Epithelial cell of esophagus (primary cell): ENCODE data around the gene CLRN2.
"Not testable (repeated sequence)": the region's sequence is repeated elsewhere in the genome, so short reads cannot be mapped to it uniquely, and the experiment has no call there.

Experiments
- DNase-seq: peaks from one replicate; pipeline ENCODE4 v3.0.0; 2010; ENCODE audit warnings: low read depth
- H3K4me3 ChIP-seq: 2 replicates; pipeline ENCODE4 v1.5.1; 2011; ENCODE audit warnings: mild to moderate bottlenecking, low read length, control low read depth
- CTCF ChIP-seq: IDR thresholded peaks from 2 replicates; pipeline ENCODE4 v1.5.1; 2011; ENCODE audit warnings: low read depth, mild to moderate bottlenecking, low read length, control low read depth, inconsistent platforms; ENCODE audit not compliant: insufficient read depth; ENCODE audit errors: missing control alignments

Gene CLRN2

DNA sequence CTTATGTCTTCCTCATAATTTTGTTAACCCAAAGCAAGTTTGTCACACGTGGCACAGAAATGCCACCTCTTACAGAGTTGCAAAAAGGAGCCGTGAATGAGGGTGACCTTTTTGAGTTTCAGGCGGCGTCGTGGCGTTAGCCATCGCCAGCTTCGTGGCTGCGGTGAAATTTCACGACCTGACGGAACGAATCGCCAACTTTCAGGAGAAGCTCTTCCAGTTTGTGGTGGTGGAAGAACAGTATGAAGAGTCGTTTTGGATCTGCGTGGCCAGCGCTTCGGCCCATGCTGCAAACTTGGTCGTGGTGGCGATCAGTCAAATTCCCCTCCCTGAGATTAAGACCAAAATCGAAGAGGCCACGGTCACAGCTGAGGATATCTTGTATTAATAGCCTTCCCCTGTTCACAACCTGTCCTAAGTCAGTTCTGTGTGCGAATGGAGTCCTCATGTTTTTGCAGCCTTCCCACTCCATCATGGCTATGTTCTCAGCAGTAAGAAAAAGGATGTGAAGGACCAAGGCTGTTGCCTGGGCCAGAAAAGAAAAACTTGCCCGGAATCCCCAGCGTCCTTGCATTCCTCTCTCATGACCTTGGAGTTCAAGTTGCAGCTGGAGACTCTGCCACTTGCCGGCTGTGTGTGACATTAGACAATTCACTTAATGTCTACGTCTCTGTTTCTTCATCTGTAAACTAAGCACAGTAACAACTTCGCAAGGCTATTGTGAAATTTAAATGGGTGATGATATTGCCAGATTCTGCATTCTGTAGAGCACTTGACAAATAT is 11.9 kb downstream of the CLRN2 start:
- TF ChIP-seq CTCF = no peak
- H3K4me3 ChIP-seq = no peak overlapping the region
- no peak for DNase-seq

GRCh38 chr4:17528551-17529165 is 13.7 kb downstream of the CLRN2 start:
- no peak overlapping the region for H3K4me3 ChIP-seq
- DNase-seq = no peak
- TF ChIP-seq CTCF = no peak

DNA sequence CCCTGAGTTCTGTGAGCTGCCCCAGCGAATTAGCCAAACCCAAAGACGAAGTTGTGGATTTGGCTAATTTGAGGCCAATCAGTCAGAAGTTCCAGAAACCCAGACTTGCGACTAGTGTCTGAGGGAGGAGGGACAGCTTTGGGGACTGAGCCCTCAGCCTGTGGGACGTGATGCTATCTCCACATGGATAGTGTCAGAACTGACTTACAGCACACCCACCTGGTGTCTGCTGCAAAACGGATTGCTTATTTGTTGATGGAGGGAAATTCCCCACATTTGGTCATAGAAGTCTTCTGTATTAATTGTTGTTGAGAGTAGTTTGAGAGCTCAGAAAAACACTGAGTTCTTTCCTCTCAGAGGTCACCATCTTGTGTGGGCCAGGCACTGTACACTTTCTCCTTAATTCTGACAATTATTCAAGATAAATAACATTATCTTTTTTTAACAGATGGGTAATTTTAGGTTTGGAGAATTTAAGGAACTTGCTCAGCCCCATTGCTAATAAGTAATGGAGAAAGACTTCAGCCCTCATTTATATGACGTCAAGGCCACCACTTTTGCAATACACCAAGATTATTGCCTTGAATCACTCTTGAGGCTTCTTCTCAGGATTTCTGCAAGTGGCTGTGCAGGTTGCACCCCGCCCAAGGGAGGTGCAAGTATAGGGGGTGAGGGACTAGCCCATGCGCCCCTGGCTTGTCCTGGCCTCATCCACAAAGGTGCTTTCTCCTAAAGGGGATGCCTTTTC is 16.7 kb downstream of the CLRN2 start:
- TF ChIP-seq CTCF = no peak
- no peak for DNase-seq
- no peak overlapping the region for H3K4me3 ChIP-seq

GRCh38 chr4:17534705-17535104 is 19.7 kb downstream of the CLRN2 start:
- TF ChIP-seq CTCF = no peak
- no peak overlapping the region for H3K4me3 ChIP-seq
- DNase-seq = no peak

DNA sequence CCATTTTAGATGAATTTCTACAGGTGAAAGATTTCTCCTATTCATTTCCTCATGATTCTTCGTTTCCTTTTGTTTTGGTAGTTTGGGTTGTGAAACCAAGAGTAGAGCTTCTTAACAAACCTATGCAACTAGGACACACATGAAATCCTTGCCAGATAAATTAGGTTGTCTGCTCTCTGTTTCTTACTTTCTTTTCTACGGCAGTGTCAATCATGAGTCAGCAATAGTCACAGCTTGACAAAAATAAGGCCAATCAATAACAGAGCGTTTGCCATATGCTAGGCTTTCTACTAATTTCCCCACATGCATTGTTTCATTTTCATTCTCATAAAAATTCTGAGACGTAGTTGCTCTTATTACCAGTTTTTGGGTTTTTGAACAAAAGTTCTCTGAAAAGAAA is 20.3 kb downstream of the CLRN2 start:
- H3K4me3 ChIP-seq = no peak overlapping the region
- TF ChIP-seq CTCF = no peak
- DNase-seq = no peak

GRCh38 chr4:17535906-17536305 is 20.9 kb downstream of the CLRN2 start:
- H3K4me3 ChIP-seq = no peak overlapping the region
- no peak for DNase-seq
- TF ChIP-seq CTCF = no peak

- not testable (repeated sequence) for DNase-seq, H3K4me3 ChIP-seq
Measured at GRCh38 chr4:17537060-17537459, 22.1 kb downstream of the CLRN2 start.
